DMS153 (cell line): Measurements from ENCODE around the gene CNPY2.
"Not testable (repeated sequence)": the region's sequence is repeated elsewhere in the genome, so short reads cannot be mapped to it uniquely, and the experiment has no call there.

Experiments used
- DNase-seq: peaks from one replicate; lab custom pipeline; 2025; lab: John Stamatoyannopoulos, UW

CNPY2 gene

DNA sequence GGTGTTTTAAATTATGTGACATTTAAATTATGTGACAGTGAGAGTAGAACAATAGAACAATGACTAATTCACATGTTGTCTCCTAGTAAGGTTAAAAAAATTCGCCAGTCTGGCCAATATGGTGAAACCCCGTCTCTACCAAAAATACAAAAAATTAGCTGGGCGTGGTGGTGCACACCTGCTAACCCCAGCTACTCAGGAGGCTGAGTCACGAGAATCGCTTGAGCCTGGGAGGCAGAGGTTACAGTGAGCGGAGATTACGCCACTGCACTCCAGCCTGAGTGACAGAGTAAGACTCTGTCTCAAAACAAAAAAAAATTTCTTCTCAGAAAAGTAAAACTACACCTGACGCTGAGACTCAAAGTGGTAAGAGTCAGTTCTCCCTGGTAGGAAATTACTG lies 18.4 kb downstream of the CNPY2 start:
- DNase-seq = no peak

DNA sequence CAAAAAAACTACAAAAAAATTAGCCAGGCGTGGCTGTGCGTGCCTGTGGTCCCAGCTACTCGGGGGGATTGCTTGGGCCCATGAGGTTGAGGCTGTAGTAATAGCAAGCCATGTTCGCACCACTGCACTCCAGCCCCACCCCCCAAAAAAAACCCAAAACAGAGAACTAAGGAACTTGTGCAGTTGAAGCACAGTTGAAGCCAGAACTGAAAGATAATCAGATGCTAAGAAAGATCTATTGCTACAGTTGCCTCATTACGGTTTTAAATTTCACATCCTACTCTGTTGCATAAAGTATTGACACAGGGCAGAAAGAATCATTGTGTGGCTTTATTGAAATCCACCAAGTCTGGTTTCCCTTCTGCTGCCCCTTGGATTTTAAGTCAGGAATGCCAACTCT lies 19.5 kb downstream of the CNPY2 start:
- DNase-seq = no peak

DNA sequence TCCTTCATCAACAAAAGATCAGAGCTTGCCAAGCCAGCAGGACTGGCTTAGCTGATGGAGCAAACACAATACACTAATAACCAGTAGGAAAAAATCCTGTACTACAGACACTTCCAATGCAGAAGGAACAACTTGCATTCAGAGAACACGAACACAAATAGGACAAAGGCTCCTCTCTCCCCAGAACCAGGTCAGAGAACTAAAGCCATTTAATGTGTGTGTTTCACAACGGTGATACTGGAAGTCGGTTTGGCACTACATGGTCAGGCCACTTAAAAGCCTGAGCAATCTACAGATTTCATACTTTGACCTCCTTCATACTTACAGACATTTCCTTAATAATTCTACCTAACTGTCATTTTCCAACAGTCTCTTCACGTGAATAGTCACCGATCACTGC lies 22.0 kb downstream of the CNPY2 start:
- no peak for DNase-seq

DNA sequence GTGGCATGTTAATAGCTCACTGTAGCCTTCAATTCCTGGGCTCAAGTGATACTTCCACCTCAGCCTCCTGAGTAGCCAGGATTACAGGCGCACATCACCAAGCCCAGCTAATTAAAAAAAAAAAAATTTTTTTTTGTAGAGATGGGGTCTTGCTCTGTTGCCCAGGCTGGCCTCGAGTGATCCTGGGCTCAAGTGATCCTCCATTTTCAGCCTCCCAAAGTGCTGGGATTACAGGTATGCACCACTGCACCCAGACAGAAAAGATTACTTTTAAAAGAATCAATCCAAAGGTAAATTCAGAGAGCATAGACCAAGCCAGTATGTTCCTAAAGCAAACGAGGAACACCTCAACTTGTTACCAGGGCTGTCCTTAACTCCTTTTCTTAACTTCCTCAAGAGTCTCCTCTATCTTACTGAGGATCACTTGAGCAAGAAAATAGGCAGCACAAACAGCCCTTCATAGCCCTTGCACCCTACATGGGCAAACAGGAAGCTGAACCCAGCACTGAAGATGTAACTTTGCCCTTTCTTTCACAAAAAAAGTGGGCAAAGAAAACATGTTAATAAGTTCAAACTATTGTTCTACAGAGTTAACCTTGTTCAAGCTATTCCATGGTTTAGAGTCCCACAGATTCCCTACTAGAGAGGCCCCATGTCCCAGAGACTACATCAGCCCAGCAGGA lies 26.9 kb downstream of the CNPY2 start:
- DNase-seq = no peak

DNA sequence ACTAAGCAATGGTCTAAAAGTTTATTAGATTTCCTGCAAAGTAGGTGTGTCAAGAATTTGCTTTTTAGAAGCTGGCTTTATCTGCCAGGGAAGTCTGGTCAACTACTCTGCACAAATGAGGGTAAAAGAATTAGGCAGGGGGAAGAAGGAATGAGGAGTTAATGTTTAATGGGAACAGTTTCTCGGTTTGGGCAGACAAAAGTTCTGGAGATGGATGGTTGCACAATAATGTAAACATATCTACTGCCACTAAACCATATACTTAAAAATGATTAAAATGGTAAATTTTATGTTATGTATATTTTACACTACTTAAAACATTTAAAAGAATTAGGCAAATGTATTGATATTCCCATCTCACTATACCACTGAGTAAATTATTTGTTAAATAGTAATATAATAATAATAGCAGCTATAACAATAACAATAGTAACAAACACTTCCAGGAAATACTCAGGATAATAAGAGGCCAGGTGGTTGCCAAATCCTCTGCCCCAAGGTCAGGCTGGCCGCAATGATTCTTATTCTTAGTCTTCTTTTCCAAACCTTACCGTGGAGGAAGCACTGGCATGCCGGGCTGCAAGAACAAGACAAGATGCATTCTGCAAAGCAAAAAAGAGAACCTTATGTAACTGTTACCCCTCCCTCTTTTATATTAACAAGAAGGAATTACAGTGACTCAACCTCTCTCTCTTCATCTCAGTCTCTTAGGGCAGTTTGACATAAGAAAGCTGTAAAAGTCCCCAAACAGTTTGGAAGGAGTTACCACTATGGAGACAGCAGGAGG lies 29.6 kb downstream of the CNPY2 start:
- DNase-seq = no peak

DNA sequence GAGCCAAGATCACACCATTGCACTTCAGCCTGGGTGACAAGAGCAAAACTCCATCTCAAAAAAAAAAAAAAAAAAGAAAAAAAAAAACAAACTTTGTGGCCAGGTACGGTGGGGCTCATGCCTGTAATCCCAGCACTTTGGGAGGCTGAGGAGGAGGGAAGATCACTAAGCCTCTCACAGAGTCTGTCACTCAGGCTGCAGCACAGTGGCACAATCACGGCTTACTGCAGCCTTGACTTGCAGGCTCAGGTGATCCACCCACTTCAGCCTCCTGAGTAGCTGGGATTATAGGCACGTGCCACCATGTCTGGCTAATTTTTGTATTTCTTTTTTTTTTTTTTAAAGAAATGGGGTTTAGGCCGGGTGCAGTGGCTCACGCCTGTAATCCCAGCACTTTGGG lies 31.5 kb downstream of the CNPY2 start:
- DNase-seq = not testable (repeated sequence)

DNA sequence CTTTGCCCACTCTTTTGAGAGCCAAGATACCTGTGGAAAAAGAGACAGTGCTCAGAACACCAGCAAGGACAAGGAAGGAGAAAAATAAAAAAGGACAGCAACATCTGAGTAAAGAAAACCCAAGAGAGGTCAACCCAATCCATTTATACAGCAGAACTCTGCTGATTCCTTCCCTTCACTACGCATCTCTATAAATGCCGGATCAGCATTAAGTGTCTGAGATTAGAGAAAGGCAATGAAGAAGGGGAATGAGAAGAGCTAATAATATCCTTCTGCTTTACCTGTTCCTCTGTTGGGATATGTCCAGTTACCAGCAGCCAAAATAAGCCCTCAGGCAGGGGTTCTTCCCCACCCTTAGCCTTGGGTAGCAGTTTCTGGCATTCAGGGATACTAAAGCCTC lies 33.2 kb downstream of the CNPY2 start:
- DNase-seq = no peak

DNA sequence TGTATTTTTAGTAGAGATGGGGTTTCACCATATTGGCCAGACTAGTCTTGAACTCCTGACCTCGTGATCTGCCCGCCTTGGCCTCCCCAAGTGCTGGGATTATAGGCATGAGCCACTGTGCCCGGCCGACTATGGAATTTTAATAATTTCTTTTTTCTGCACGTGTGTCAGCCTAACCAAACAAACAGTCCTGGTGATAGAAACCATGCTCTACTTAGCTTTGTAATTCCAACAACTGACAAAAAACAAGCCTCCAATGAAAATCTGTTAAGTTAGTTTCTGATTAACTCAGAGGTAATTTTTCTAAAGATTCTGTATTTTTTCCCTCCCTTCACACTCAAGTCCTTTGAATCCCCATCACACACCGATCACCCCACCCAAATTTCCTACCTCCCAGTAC lies 33.8 kb downstream of the CNPY2 start:
- no peak for DNase-seq

DNA sequence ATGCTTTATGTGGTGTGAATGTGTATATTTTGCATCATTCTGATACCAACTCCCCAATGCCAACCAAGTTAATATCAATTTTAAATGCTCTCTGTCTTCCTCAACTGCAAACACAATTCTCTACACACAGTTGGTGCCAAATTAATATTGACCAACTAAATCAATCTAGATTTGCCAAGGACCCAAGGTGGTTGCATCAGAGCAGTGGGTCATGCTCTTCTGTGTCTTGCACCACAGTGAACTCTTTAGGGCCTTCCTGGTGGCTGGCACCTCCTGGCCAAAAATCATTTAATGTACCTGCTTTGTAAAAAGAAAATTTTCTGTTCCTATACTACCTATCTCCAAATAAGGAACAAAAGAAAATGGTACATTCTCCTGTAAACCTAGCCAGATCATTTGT lies 34.9 kb downstream of the CNPY2 start:
- DNase-seq = no peak

DNA sequence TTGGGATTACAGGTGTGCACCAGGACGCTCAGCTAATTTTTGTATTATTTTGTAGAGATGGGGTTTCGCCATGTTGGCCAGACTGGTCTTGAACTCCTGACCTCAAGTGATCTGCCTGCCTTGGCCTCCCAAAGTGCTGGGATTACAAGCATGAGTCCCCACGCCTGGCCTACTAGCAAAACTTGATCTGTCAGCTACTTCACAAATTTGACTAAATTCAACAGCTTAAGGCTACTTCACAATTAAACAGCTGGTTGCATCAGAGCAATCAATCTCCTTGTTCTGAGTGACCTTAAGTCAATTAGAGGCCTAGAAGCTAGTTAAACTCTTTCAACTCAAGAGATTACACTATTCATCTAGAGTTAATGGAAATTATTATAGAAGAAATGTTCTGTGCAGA lies 36.9 kb downstream of the CNPY2 start:
- DNase-seq = no peak

DNA sequence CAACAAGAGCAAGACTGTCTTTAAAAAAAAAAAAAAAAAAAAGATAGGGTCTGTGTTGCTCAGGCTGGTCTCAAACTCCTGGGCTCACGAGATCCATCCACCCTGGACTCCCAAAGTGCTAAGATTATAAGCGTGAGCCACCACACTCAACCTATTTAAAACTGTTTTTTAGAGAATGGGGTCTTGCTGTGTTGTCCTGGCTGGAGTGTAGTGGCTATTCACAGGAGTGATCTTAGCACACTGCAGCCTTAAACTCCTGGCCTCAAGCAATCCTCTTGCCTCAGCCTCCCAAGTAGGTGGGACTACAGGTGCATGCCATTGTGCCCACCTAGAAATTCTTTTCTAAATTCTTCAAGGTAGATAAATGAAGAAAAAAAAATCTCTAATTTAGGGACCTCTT lies 41.5 kb downstream of the CNPY2 start:
- DNase-seq = no peak

DNA sequence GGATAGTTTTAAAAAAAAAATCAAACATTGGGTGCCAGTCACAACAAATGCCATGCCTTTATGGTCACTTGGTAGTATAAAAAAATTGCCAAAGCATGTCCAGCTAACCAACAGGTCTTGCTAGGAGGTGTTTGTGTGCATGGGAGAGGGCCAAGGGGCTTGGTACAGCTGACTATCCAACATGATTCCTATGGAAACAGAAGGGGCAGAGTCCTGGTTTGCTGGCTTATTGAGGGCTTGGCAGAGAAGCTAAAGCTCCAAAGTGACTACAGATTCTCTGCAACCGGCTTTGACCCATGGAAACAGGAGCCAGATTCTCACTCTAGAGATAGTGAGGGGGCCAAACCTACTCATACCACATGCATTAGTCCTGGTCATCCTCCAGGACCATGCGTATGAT lies 43.3 kb downstream of the CNPY2 start:
- not testable (repeated sequence) for DNase-seq

DNA sequence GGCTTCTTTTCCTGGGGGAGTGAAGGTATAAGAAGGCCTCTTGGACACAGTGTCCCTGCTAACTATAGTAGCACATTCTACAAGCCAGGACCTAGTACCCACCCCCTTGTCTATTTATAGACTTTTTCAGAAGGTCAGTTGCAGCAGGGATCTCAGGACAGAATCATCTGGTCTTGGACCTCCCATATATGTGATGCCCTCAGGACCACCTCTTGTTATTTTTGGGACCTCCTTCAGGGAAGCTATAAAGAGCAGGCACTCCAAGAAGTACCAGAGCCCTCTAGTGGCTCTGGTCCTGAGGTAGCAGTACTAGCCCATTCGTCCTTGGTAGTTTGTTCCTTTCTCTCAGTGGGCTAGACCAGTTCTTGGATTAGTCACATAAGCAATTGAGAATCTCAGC lies 44.8 kb downstream of the CNPY2 start:
- DNase-seq = no peak

DNA sequence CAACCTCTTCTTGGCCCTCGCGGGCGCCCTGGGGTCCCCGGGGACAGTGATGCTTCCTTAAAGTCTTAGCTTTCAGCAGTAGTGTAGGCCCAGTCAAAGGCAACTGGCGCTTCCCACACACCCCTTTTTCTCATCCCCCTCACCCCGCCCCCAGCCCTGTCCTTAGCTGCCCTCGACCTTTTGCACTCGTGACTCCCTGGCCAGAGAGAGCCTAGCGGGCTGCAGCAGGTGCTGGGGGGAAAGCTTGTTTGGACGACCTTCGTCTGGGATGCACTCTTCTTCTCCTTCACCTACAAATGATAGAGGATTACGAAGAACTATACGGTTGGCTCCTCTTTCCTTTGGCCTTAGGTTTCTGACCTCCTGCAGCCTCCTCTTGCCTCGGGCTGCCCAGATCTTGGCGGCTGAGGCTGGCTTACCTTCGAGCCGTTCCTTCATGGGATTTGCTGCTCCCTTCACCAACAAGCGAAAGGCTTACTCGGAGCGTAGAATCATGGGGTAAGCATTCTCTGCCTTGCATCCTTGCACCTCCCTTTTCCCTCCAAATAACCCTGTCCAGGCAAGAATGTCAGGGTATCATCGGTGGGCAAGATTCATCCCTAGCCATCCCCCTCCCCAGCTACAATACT lies 48.2 kb downstream of the CNPY2 start:
- DNase-seq = no peak

DNA sequence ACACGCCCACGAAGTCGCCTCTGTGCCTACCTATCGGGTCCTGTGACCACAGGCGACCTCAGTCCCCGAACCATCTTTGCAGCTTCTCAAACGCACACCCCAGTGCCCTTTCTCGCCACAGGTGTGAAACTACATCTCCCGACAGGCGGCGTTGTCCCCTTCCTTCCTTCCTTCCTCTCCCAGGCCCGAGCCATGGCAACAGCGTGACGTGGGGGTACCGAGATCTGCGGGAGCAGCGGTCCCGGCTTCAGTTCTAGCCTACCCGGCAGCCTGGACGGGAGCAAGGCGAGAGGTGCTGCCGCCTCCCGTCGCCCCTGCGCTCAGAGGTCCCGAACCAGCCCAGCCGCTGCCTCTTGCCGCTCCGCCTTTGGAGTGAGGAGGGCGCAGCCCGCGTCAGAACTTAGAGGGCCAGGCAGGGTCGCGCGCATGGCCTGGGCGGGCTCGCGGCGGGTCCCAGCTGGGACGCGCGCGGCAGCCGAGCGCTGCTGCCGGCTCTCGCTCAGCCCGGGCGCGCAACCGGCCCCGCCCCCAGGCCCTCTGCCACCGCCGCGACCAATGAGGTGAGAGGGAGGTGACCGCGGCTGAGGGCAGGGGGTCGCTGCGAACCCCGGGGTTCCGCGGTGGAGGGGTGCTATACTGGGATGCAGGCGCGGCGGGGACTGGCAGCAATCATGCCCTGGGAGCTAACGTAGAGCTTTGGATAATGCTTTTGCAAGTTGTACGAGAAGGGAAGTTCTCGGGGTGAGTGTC lies 48.9 kb downstream of the CNPY2 start, which contains the start of gene COQ10A:
Gene COQ10A, plus strand, starts transcription at position 250 of the 750 bp plus-strand sequence. Its CDS starts 177 bp downstream, at position 427.
- DNase-seq = peak; percentile 75

DNA sequence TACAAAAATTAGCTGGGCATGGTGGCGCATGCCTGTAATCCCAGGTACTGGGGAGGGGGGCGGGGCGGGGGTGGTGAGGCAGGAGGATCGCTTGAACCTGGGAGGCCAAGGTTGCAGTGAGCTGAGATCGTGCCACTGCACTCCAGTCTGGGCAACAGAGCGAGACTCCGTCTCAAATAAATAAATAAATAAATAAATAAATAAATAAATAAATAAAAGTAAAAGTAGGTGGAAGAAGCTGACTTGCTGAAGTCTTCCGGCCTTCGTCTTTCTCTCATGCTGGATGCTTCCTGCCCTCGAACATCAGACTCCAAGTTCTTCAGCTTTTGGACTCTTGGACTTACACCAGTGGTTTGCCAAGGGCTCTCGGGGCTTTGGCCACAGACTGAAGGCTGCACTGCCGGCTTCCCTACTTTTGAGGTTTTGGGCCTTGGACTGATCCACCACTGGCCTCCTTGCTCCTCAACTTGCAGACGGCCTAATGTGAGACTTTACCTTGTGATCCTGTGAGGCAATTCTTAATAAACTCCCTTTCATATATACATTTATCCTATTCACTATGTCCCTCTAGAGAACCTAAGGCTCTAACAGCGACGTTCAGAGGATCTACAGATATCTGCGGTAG lies 49.6 kb downstream of the CNPY2 start:
- not testable (repeated sequence) for DNase-seq

DNA sequence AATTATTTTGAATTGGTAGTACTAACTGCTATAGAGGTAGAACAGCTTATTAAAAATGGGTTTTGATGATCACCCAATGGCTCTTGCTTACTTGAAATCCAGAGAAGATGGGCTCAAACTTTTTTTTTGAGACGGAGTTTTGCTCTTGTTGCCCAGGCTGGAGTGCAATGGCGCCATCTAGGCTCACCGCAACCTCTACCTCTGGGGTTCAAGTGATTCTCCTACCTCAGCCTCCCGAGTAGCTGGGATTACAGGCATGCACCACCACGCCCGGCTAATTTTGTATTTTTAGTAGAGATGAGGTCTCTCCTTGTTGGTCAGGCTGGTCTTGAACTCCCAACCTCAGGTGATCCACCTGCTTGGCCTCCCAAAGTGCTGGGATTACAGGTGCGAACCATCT lies 52.8 kb downstream of the CNPY2 start:
- not testable (repeated sequence) for DNase-seq

DNA sequence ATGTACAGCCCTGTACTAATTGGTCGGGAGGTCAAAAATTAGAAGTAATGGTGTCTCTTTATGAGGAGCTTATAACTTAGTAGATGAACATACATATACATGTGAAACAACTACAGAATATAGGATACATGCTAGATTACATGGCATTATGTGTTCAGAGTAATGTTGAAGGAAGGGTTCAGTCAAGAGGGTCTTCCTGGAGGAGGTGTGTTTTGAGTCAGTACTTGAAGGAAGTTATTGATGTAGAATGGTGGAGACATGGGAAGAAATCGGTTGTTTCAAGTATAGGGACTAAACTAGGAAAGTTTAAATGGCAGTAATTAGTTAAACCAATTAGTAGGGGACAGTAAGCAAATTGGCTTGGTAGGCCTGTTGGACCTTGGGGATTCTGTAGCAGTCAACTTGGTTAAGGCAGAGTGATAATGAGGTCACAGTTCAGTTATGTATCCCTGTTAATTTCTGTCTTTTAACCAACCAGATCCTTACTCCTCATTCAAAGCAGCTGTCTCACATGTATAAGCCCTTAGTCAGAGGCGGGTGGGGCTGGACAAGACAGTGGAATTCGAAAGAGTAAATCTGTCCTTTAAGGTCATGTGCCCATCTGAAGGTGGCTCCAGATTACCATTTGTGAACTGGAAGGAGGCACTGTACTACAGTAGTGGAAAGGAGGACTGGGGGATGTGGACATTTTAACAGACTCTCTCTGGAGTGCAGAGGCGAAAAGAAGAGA lies 54.1 kb downstream of the CNPY2 start:
- DNase-seq = no peak

DNA sequence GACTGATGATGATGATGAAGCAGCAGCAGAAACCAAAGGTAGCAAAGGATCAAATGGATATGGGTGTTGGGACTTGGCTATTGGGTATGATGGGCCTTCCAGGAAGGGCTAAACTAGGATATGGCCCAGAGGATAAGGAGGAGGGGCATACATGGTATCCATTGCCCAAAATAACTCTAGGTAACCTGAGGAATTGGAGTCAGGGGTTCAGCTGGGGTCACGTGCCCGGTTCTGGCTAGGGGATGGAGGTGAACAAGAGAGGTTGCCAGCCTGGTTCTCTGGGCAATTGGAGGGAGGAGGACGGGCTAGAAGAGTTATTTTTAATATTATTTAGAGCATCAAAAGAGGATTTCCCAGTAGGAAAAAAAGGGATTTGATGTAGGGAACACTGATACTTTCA lies 54.9 kb downstream of the CNPY2 start:
- DNase-seq = no peak

DNA sequence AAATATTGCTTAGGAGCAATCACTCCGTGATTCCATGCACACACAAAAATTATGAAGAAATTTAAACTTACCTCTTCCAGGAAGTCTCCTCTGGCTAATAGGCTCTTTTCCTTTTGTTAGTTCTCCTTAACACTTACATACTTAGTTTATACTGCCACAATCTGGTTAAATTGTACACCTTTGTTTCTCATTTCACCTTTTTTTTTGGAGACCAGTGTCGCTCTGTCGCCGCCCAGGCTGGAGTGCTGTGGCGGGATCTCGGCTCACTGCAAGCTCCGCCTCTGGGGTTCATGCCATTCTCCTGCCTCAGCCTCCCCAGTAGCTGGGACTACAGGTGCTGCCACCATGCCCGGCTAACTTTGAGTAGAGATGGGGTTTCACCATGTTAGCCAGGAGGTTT lies 55.4 kb downstream of the CNPY2 start:
- no peak for DNase-seq
